GM18867 (cell line): Measurements from ENCODE around the gene TMEM88.
A peak's percentile ranks its signal among the peaks of the same experiment; 100 is the strongest.

Experiments
- ATAC-seq: cut with Tn5 transposase; IDR thresholded peaks from one replicate; pipeline ENCODE4 v1.9.1; 2021; ENCODE audit warnings: mild to moderate bottlenecking, moderate library complexity; ENCODE audit not compliant: unreplicated experiment

The TMEM88 gene

GRCh38 chr17:7884581-7885366, 29.9 kb downstream of the TMEM88 start:
- no peak for ATAC-seq

GRCh38 chr17:7885367-7886226, 30.7 kb downstream of the TMEM88 start:
- no peak for ATAC-seq

DNA sequence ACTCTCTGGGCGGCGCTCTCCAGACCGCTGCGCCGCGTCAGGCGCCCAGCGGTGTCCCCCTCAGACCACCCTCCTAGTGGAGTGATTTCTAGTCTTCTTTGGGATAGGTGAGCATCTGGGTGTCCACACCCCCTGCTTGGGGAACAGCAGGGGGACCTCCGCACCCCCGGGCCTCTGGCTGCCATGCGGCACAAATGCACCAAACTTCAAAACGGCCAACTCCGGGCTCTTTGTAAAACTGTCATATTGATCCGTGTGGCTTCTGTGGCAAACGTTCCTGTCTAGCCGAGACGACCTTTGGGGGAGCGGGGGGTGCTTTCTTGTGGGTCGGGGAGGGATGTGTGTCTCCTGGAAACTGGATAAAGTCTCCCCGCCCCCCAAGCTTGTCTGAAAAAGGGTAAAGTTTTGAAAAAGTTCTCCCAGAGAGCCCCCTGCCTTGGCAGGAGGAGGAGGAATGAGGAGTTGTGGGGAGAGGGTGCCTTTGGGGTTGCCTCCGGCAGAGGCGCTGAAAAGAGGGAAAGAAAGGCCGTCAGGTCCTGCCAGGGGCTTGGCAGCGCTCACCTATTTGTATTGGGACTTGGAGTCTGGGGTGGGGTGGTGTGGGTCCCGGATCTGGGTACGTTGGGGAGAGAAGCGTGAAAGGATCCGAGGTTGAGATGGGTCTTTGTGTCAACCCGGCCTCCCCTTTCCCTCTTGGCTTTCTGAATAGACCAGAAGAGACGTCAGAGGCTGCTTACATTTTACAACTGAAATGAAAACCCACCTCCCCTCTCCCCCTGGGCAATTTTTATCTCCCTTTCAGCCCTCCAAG, 31.6 kb downstream of the TMEM88 start:
- no peak for ATAC-seq

DNA sequence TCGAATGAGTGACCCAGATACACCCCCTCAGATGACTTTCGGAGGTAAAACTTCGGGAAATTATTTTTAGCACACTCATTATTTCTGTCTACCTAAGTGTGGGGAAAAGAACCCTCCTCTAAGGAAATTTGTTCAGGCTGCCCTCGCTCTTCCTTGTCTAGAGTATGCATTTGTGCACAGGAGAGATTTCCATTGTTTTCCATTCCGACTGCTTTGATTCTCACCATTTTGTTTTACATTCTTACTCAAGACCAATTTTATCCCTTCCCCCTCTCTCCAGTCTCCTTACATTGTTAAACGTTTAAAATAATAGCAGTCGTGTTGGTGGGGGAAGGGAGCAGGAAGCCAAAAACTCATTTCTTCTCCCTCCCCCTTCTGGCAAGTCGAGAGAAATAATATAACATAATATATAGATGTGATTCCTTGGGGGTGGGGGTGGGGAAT, 32.2 kb downstream of the TMEM88 start:
- no peak for ATAC-seq

- ATAC-seq = peak; percentile 41
Measured at GRCh38 chr17:7887482-7888183, 32.8 kb downstream of the TMEM88 start.

GRCh38 chr17:7888184-7888920, 33.5 kb downstream of the TMEM88 start, which contains the start of gene CHD3:
Gene CHD3 (plus strand): TSS chr17:7888789. CDS start chr17:7889001, 212 bp downstream.
- no peak for ATAC-seq

DNA sequence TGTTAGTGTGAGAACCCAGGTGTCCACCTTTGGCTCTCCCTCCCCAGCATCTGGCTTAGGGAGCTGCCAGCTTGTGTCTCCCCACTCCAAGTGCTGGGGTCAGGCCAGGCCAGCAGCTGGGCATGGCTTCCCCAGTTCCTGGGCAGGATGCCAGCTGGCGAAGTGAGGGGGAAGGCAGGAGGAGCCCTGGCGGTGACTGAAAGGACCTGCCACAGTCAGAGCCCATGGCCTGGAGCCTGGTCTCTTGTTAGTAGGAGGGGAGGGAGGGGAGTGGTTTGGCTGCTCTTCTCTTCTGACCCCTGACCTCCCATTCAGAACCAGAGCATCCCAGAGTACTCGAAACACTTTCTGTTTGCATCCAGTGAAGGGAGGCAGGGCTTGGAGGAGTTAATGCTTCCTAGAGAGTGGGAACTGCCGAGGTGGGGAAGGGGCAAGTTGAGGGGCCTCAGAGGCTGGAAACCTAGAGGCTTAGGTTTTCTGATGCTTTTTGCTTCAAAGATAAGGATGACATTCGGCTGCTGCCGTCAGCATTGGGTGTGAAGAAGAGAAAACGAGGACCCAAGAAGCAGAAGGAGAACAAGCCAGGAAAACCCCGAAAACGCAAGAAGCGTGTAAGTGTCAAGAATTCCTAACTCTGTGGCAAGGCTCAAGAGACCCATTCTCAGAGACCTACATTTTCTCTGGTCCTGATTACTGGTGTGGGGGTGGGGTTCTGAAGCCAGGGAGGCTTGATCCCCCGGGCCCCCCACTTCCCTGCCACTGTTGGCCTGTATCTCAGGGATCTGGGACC, 34.5 kb downstream of the TMEM88 start:
- ATAC-seq = no peak

DNA sequence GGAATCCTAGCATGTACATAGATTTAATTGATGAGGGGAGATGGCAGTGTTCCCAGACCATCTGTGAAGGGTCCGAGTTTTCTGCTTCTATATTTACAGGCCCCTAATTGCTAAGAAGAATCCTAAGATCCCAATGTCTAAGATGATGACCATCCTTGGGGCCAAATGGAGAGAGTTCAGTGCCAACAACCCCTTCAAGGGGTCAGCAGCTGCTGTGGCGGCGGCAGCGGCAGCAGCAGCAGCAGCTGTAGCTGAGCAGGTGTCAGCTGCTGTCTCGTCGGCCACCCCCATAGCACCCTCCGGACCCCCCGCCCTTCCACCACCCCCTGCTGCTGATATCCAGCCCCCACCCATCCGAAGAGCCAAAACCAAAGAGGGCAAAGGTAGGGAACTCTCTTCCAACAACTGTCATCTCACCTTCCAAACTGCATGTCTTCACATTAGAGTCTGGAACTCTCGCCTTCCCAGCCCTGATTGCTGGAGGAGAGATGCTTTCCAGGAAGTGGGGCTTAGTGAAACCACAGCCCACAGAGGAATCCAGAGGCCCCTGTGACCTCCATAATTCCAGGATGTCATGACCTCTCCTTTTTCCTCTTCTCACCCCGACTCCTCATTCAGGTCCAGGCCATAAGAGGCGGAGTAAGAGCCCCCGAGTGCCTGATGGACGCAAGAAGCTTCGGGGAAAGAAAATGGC, 38.5 kb downstream of the TMEM88 start:
- ATAC-seq = no peak

DNA sequence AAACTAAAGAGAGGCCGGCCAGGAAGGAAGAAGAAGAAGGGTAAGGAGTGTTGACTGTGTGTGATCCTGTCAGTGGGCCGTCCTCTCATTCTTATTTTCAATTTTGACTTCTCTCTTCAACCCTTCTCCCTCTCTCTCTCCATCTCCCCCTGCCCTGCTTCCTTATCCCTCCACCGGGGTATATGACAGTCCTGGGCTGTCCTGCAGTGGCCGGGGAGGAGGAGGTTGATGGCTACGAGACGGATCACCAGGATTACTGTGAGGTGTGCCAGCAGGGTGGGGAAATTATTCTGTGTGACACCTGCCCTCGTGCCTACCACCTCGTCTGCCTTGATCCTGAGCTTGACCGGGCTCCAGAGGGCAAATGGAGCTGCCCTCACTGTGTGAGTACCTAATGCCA, 39.4 kb downstream of the TMEM88 start:
- no peak for ATAC-seq

DNA sequence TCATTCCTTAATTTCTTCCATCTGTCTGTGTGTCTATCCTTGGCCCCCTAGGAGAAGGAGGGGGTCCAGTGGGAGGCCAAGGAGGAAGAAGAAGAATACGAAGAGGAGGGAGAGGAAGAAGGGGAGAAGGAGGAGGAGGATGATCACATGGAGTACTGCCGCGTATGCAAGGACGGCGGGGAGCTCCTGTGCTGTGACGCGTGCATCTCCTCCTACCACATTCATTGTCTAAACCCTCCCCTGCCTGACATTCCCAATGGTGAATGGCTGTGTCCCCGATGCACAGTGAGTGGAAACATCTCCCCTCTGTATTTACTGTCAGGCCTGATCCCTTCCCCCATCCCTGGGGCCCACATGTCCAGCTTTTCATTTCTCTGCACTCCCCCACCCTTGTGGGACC, 40.0 kb downstream of the TMEM88 start:
- no peak for ATAC-seq

- no peak for ATAC-seq
Measured at GRCh38 chr17:7897090-7897489, 42.2 kb downstream of the TMEM88 start.

DNA sequence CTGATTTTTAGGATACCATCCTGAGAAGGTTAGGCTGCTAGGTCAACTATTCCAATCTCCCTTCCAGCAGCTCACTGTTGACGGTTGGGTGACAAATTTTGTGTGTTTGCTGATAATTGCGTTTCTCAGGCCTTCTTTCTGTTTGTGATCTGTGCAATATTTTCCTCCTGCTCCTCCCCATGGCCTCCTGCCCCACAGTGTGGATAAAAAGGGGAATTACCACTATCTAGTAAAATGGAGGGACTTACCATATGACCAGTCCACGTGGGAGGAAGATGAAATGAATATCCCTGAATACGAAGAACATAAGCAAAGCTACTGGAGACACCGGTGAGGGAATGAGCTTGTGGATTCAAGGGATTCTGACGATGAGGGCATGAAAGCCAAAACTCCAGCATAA, 42.9 kb downstream of the TMEM88 start:
- no peak for ATAC-seq

DNA sequence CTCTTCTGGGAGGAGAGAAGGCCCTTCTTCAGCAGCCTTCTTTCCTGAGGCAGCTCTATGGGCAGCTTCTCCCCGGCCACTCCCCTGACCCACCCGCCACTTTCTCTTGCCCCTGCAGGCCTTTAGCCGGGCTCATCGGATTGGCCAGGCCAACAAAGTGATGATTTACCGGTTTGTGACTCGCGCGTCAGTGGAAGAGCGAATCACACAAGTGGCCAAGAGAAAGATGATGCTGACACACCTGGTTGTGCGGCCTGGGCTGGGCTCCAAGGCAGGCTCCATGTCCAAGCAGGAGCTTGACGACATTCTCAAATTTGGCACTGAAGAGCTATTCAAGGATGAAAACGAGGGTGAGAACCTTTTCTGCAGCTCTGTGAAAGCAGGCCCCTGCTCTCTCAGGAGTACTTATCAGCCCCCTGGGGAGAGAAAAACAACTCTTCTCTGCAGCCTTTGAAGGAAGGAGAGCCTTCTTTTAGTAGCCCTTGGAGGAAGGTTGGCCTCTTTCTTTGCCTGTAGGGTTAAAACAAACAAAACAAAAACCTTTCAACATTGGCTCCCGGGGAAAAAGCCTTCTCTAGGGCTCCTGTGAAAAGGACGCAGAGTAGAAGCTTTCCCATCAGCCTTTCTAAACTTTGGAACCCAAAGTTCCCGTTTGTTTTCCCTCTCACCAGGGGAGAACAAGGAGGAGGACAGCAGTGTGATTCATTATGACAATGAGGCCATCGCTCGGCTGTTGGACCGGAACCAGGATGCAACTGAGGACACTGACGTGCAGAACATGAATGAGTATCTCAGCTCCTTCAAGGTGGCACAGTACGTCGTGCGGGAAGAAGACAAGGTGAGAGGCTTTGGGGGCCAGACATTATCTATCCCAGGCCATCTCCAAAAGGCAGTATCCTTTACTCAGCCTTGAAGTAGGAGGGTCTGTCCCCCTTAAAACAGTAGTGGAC, 48.6 kb downstream of the TMEM88 start:
- no peak for ATAC-seq
